ENCODE data around the gene ADARB1. TPM values are rescaled to one million over a fixed set of nuclear protein-coding genes. Genes with fewer than 3 reads are reported as not detected.
A peak's percentile ranks its signal among the peaks of the same experiment; 100 is the strongest.

The ADARB1 gene
- total and polyA plus RNA-seq, 2 of the 8 experiments (the other 6 are each of a cell fraction or from before 2014, with no cell fraction given) = 4.7 to 14.9 TPM

DNA sequence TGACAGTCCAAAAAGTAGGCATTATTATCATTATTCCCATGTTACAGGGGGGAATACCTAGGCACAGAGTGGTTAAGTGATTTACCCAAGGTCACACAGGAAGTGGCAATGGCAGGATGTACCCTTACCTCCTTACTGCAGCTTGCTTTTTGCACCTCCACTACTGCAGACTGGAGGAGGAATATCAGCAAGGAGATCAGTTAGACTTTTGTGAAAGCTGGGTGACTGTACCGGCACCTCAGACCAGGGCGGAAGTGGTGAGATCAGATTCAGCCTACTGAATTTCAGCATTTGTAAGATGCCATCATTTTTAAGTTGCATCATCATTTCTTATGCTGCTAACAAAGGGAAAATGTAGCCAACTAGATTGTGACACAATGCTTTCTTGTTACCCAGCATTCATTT is 4.5 kb downstream of the ADARB1 start:
- Histone ChIP-seq H3K4me3 (ENCODE audit: extremely low read depth in 1 of 4, insufficient read depth in 2 of 4, low read depth in 3 of 4, low read length in 4 of 4) (no peak overlapping the region), H2BK12ac (ENCODE audit: low read depth, low read length) (no peak overlapping the region), H3K4me2 (ENCODE audit: insufficient read depth in 1 of 2, low read depth in 2 of 2, low read length in 2 of 2) (no peak overlapping the region), H2AK5ac (ENCODE audit: low read depth, low read length) (no peak overlapping the region), H3K79me2 (ENCODE audit: control insufficient read depth in 1 of 2, insufficient read depth in 2 of 2, low read length in 2 of 2) (peaks cover 0 to 4% of the 10 kb centered on the region in 2 experiments; a peak in 1 of 4 replicates), H2AFZ (ENCODE audit: low read length) (no peak overlapping the region), H4K20me1 (replicated peaks in 1 of 2; ENCODE audit: control insufficient read depth in 1 of 2, insufficient read depth in 2 of 2, low read length in 2 of 2) (peaks cover 4 to 17% of the 10 kb centered on the region in 2 experiments), H3K18ac (ENCODE audit: extremely low read depth, low read length) (no peak overlapping the region), H2BK120ac (replicated peaks; ENCODE audit: low read depth, low read length) (no peak overlapping the region), H3K9ac (replicated peaks in 1 of 4; ENCODE audit: extremely low read depth in 1 of 4, low read depth in 3 of 4, low read length in 3 of 4) (no peak overlapping the region), H3K23ac (ENCODE audit: insufficient read length) (no peak overlapping the region), H2BK20ac (ENCODE audit: low read length) (no peak overlapping the region), H3K4me1 (replicated peaks in 1 of 4; ENCODE audit: control insufficient read depth in 3 of 4, insufficient read depth in 4 of 4, low read length in 3 of 4) (peaks cover 0 to 7% (median 2%) of the 10 kb centered on the region in 4 experiments; a peak in 3 of 7 replicates), H3K4ac (replicated peaks; ENCODE audit: insufficient read length, low read depth, low read length) (peak overlapping the region; percentile 27), H3K79me1 (ENCODE audit: low read depth, low read length) (peaks cover 3% of the 10 kb centered on the region; the same call in 1 of the 2 replicates), H4K5ac (ENCODE audit: insufficient read length, low read depth, low read length) (no peak overlapping the region), H4K8ac (ENCODE audit: extremely low read depth, insufficient read depth, low read length) (no peak overlapping the region), H3K36me3 (ENCODE audit: control insufficient read depth in 2 of 4, insufficient read depth in 4 of 4, low read length in 3 of 4) (no peaks in the 10 kb centered on the region), H2BK5ac (ENCODE audit: low read depth, low read length) (no peak overlapping the region), H3K14ac (ENCODE audit: insufficient read length) (no peak overlapping the region), H3K23me2 (ENCODE audit: low read depth, low read length) (peaks cover 8% of the 10 kb centered on the region; the same call in 1 of the 2 replicates), H3K27me3 (replicated peaks in 1 of 4; ENCODE audit: control insufficient read depth in 3 of 4, extremely low read depth in 1 of 4, insufficient read depth in 3 of 4, low read length in 3 of 4) (peaks cover 4 to 18% (median 14%) of the 10 kb centered on the region in 4 experiments; a peak in 6 of 7 replicates), H2BK15ac (ENCODE audit: low read length) (no peak overlapping the region), H3K9me3 (ENCODE audit: insufficient read depth in 2 of 2, low read depth in 1 of 2, low read length in 1 of 2) (no peaks in the 10 kb centered on the region), H3K27ac (ENCODE audit: low read depth, low read length) (no peak overlapping the region), H4K91ac (replicated peaks; ENCODE audit: insufficient read length, low read length) (no peak overlapping the region), H3K56ac (replicated peaks; ENCODE audit: insufficient read length, low read depth, low read length) (no peak overlapping the region)
- FAIRE-seq (no peak), DNase-seq (ENCODE audit: low read depth in 1 of 2, low spot score in 2 of 2) (no peak)
- CTCF ChIA-PET (ENCODE audit: partially characterized antibody) = interaction anchor here (0.9 to 3.0 kb wide), 5 partner anchors 20 to 129 kb away, joined by 3 to 13 read pairs (median 5); no protein-coding TSS in a partner anchor
- TF ChIP-seq ZNF274 (IDR thresholded peaks at IDR 0.05; ENCODE audit: borderline replicate concordance, extremely low read depth, low read length) = no peak
- no peak for TF ChIP-seq KDM1A (IDR thresholded peaks at IDR 0.05; ENCODE audit: borderline replicate concordance, low read length)
- no peak for TF ChIP-seq POLR2A (IDR thresholded peaks at IDR 0.05; ENCODE audit: control extremely low read depth in 1 of 2, low read depth in 2 of 2, low read length in 2 of 2)
- TF ChIP-seq ATF2 (IDR thresholded peaks at IDR 0.05; ENCODE audit: low read length) = no peak
- TF ChIP-seq EGR1 (IDR thresholded peaks at IDR 0.05; ENCODE audit: borderline replicate concordance, low read depth, low read length) = no peak
- no peak for TF ChIP-seq FOSL1 (IDR thresholded peaks at IDR 0.05; ENCODE audit: insufficient read depth, low read depth, low read length)
- no peak for TF ChIP-seq CREB1 (IDR thresholded peaks at IDR 0.05)
- no peak for TF ChIP-seq TEAD4 (IDR thresholded peaks at IDR 0.05; ENCODE audit: low read depth, low read length)
- TF ChIP-seq SIX5 (IDR thresholded peaks at IDR 0.05; ENCODE audit: low read depth, low read length) = no peak
- POLR2A ChIA-PET (ENCODE audit: partially characterized antibody) = no interaction called here
- WGBS, 2 experiments (ENCODE audit: extremely low coverage in 1 of 2, insufficient coverage in 1 of 2, insufficient read length in 1 of 2, insufficient replicate concordance in 2 of 2, low coverage in 1 of 2, low lambda C conversion rate in 2 of 2, missing lambda C conversion rate in 1 of 2) = 95% methylated on average over 2 of the region's 2 CpGs; no CpG with 5 or more reads in 1 of the 2 experiments

All from H1 (cell line).